PC-9 (cell line): ENCODE results near the gene DGKE.

Source experiments
- CTCF ChIP-seq: fragments of 200-600 bp; sonication (generic); conservative IDR thresholded peaks from 2 replicates; pipeline ENCODE4 v1.6.1; 2017; ENCODE audit warnings: mixed run types, antibody characterized with exemption, mild to moderate bottlenecking, moderate library complexity
- EZH2 ChIP-seq: fragments of 200-600 bp; sonication (generic); IDR thresholded peaks from 2 replicates; pipeline ENCODE4 v1.8.0; 2017; ENCODE audit warnings: antibody characterized with exemption, low read depth

- TF ChIP-seq CTCF: no peak
- no peak for TF ChIP-seq EZH2
Measured at GRCh38 chr17:56898874-56899273, 64.9 kb downstream of the DGKE start.
